HepG2 (cell line): ENCODE data around the gene BCL11B. TPM values are rescaled to one million over a fixed set of nuclear protein-coding genes. Genes with fewer than 3 reads are reported as not detected.

Experiments used
- ATAC-seq: fragments of 200-7000 bp; cut with Tn5 transposase; 3 replicates; pipeline ENCODE4 v1.9.1; 2020; ENCODE audit warnings: mild to moderate bottlenecking, moderate library complexity
- BruUV-seq: library from RNA; stranded (reverse); fragments of 400-500 nt; replicated peaks from 2 replicates; lab custom pipeline; 2021; lab: Mats Ljungman, UMichigan
- CTCF ChIA-PET: fragments of 300-600 bp; formaldehyde crosslinking; extraction: SDS; loops from one replicate; lab custom pipeline; 2021; ENCODE audit warnings: low total read pairs, inconsistent platforms, low intra/inter-chr PET ratio; lab: Yijun Ruan, JAX
- POLR2A ChIA-PET: fragments of 350-600 bp; sonication (Branson Sonifier 250); formaldehyde crosslinking; loops from one replicate; lab custom pipeline; 2020; ENCODE audit warnings: antibody characterized with exemption, inconsistent platforms; lab: Yijun Ruan, JAX
- DNase-seq: peaks from one replicate; pipeline ENCODE4 v3.0.0-alpha.2; 2015; ENCODE audit warnings: low spot score
- FAIRE-seq: peaks from 3 replicates; lab custom pipeline; 2011; peaks lifted over from hg19 to GRCh38; lab: Jason Lieb, UNC
- H2AFZ ChIP-seq: one replicate; pipeline ENCODE4 v1.6.1; 2011; ENCODE audit warnings: low read length, inconsistent platforms
- H3K27ac ChIP-seq: fragments of 300-600 bp; 3 replicates; pipeline ENCODE4 v1.8.0; 2011; ENCODE audit warnings: mixed run types, mild to moderate bottlenecking, mixed read lengths, low read length, inconsistent platforms; ENCODE audit not compliant: insufficient read depth; ENCODE audit errors: extremely low read length
- H3K27me3 ChIP-seq, 2 experiments: fragments of 200-600 bp in 1 of 2; 2 replicates in 1 of 2; 3 replicates in 1 of 2; pipeline versions ENCODE4 v1.6.0 to v1.8.0; 2011; ENCODE audit warnings: low read length in 2 of 2, mild to moderate bottlenecking in 2 of 2, moderate library complexity in 2 of 2, inconsistent platforms in 1 of 2; ENCODE audit not compliant: insufficient read depth in 2 of 2, control insufficient read depth in 1 of 2
- H3K36me3 ChIP-seq, 2 experiments: fragments of 200-600 bp in 1 of 2; replicated peaks in 1 of 2; 2 replicates in 1 of 2; 3 replicates in 1 of 2; pipeline versions ENCODE4 v1.5.1 to v1.8.0; 2011; ENCODE audit warnings: low read length in 2 of 2, inconsistent platforms in 1 of 2; ENCODE audit not compliant: insufficient read depth in 2 of 2, control insufficient read depth in 1 of 2
- H3K4me1 ChIP-seq: 2 replicates; pipeline ENCODE4 v1.5.1; 2012; ENCODE audit warnings: low read length, inconsistent platforms; ENCODE audit not compliant: insufficient read depth
- H3K4me2 ChIP-seq: 2 replicates; pipeline ENCODE4 v1.6.0; 2011; ENCODE audit warnings: low read depth, low read length, inconsistent platforms
- H3K4me3 ChIP-seq, 3 experiments: fragments of 200-600 bp in 1 of 3; sonication (generic), shearing (Covaris generic) in 1 of 3; replicated peaks in 1 of 3; 2 replicates each; pipeline ENCODE4 v1.5.1; 2011 to 2016; ENCODE audit warnings: low read length in 3 of 3, inconsistent platforms in 2 of 3, low read depth in 2 of 3, mild to moderate bottlenecking in 2 of 3, control low read depth in 1 of 3, mixed read lengths in 1 of 3; ENCODE audit not compliant: insufficient read depth in 1 of 3
- H3K79me2 ChIP-seq: one replicate; pipeline ENCODE4 v1.6.1; 2011; ENCODE audit warnings: low read length, inconsistent platforms; ENCODE audit not compliant: insufficient read depth
- H3K9ac ChIP-seq: 2 replicates; pipeline ENCODE4 v1.6.0; 2011; ENCODE audit warnings: mild to moderate bottlenecking, low read depth, low read length, inconsistent platforms; ENCODE audit not compliant: insufficient read depth
- H3K9me3 ChIP-seq: 2 replicates; pipeline ENCODE4 v1.5.1; 2012; ENCODE audit warnings: mild to moderate bottlenecking, low read length
- H4K20me1 ChIP-seq: 2 replicates; pipeline ENCODE4 v1.6.0; 2011; ENCODE audit warnings: inconsistent platforms, mild to moderate bottlenecking, low read length, moderate library complexity; ENCODE audit not compliant: insufficient read depth
- ARID4A ChIP-seq: sonication (generic); formaldehyde crosslinking; IDR thresholded peaks from 2 replicates; pipeline ENCODE4 v1.5.0; 2020; ENCODE audit warnings: mild to moderate bottlenecking, missing genetic modification reagents, borderline replicate concordance
- CCDC6 ChIP-seq: sonication (generic); formaldehyde crosslinking; IDR thresholded peaks from 2 replicates; pipeline ENCODE4 v1.8.1; 2022; ENCODE audit warnings: mild to moderate bottlenecking, missing genetic modification reagents, moderate library complexity
- NR2C2 ChIP-seq: sonication (generic); formaldehyde crosslinking; IDR thresholded peaks from 2 replicates; pipeline ENCODE4 v1.4.0; 2020; ENCODE audit warnings: missing genetic modification reagents, mild to moderate bottlenecking, moderate library complexity, borderline replicate concordance
- ZNF326 ChIP-seq: sonication (generic); formaldehyde crosslinking; IDR thresholded peaks from 2 replicates; pipeline ENCODE4 v1.4.0; 2020; ENCODE audit warnings: missing genetic modification reagents, borderline replicate concordance
- ZNF576 ChIP-seq: sonication (generic); formaldehyde crosslinking; IDR thresholded peaks from 2 replicates; pipeline ENCODE4 v1.4.0; 2020; ENCODE audit warnings: mild to moderate bottlenecking, missing genetic modification reagents
- WGBS: methylation state at CpG from one replicate; pipeline ENCODE4 v1.1.6; 2017; ENCODE audit warnings: low lambda C conversion rate; 5-methylcytosine and 5-hydroxymethylcytosine counted together
- in situ Hi-C: cut with HindIII; loops from 2 replicates; pipeline ENCODE4 v1.10.0; 2017; ENCODE audit warnings: low pct_unique_long_range_greater_than_20kb; ENCODE audit not compliant: extremely low pct_ligation_motif_present
- intact Hi-C: fragments of 100-400 bp; cut with micrococcal nuclease; formaldehyde crosslinking; loops from one replicate; pipeline ENCODE4 v1.10.0; 2022; ENCODE audit not compliant: unreplicated experiment
- polyA plus RNA-seq, 8 experiments: library from polyadenylated mRNA; depleted of rRNA in 3 of 8; stranded (reverse) in 7 of 8; unstranded in 1 of 8; fragments of >200 nt; fragmentation: Illumina TruSeq in 4 of 8; extraction: Trizol in 4 of 8; gene quantifications; 2 replicates each; pipeline versions ENCODE4 v1.2.1 to v1.2.3, GENCODE V29; 2011 to 2016; ENCODE audit warnings: low read depth in 4 of 8, missing spikeins in 1 of 8, mixed read lengths in 1 of 8; ENCODE audit not compliant: insufficient read depth in 1 of 8
- total RNA-seq, 5 experiments: library from RNA; depleted of rRNA; stranded (reverse); fragments of >200 nt; fragmentation: Illumina TruSeq; extraction: Trizol; gene quantifications; 2 replicates each; pipeline ENCODE4 v1.2.3, GENCODE V29; 2016; ENCODE audit warnings: low read depth in 1 of 5

BCL11B gene
- total and polyA plus RNA-seq, 2 of the 13 experiments (the other 11 are each of a cell fraction or from before 2014, with no cell fraction given) = not detected

- no peak for TF ChIP-seq NR2C2
- no peak for TF ChIP-seq CCDC6 (CRISPR knock-in tag)
- TF ChIP-seq ARID4A (CRISPR knock-in tag) = no peak
- no peak for TF ChIP-seq ZNF576 (CRISPR knock-in tag)
Observed at GRCh38 chr14:99147366-99147740, 124.6 kb downstream of the BCL11B start (continued).

DNA sequence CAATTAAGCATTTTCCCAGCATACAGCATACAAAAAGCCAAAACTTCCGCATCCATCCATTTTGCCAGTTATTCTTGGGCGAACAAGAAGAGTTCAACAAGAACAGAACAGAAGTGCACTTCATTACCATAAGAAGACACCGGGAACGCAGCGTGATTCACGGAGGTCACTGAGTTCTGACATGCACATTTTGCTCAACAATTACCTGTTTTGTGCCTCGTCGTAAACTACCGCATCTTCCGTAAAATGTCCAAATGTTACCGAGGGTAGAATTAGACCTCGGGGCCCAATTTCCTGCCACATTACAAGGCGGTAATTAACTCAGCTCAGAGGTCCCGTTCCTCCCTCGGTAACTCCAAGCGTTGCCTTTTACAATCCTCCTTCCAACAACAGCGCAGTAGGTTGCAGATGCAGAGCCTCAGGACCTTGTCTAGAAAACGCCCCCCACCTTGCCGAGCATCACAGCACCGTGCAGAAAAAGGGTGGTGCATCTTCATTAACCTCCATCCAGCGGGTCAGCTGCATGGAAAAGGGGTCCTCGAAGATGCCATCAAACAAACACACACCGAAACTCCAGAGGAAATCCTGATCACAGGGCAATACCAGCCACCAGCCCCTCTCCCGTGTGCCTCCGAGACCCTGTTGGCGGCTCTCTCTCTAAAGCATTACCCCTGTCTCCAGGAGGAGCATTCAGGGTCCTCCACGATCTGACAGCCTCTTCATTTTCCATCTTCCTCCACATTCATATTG is 125.2 kb downstream of the BCL11B start:
- Histone ChIP-seq H3K9ac (no peak overlapping the region), H3K27me3 (peaks cover 2 to 22% of the 10 kb centered on the region in 2 experiments; a peak in 2 of 5 replicates), H3K4me1 (no peaks in the 10 kb centered on the region), H2AFZ (no peak overlapping the region), H3K36me3 (no peaks in the 10 kb centered on the region), H3K4me2 (no peak overlapping the region), H3K4me3 (no peak overlapping the region), H4K20me1 (no peaks in the 10 kb centered on the region), H3K79me2 (no peaks in the 10 kb centered on the region), H3K9me3 (no peaks in the 10 kb centered on the region), H3K27ac (no peak overlapping the region)
- in situ Hi-C loops = no loop called here
- no TSS peak for BruUV-seq
- FAIRE-seq (no peak), ATAC-seq (no peak), DNase-seq (no peak)
- intact Hi-C loops = no loop called here
- 46% methylated on average over 21 of the region's 27 CpGs for WGBS
- no peak for TF ChIP-seq ZNF326 (CRISPR knock-in tag)
- ChIA-PET CTCF (no interaction called here), POLR2A (no interaction called here)
